NCI-H460 (cell line): Measurements from ENCODE around the gene RBSN. TPM values are rescaled to one million over a fixed set of nuclear protein-coding genes. Genes with fewer than 3 reads are reported as not detected.

Experiments
- DNase-seq: peaks from one replicate; pipeline ENCODE4 v3.0.0-alpha.2; 2016; ENCODE audit warnings: low read depth; ENCODE audit errors: extremely low read depth
- total RNA-seq: library from RNA; depleted of rRNA; stranded (reverse); fragments of >200 nt; shearing (Covaris generic); gene quantifications from 2 replicates; pipeline ENCODE4 v1.2.3, GENCODE V29; 2014

RBSN gene
- total RNA-seq, 1 experiment from 2014 or later: 20.7 TPM

DNA sequence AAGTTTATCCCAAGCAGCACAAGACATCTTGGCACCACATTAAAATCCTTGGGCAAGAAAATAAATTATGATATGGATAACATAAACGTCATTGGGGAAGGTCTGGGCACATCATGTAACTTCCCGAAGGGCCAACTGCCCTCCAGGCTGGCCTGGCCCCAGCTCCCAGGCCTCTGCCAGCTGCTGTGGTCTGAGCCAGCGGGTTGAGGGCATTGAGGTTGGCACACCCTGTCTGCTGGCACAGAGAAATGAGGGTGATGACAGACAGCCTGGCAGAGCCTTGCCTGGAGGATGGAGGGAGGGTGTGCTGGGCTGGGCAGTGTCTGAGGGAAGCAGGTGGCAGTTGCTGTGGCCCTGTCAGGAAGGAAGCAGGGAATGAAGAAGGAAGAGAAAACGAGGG lies 3.3 kb upstream of the RBSN start:
- DNase-seq: peak; percentile 63

DNA sequence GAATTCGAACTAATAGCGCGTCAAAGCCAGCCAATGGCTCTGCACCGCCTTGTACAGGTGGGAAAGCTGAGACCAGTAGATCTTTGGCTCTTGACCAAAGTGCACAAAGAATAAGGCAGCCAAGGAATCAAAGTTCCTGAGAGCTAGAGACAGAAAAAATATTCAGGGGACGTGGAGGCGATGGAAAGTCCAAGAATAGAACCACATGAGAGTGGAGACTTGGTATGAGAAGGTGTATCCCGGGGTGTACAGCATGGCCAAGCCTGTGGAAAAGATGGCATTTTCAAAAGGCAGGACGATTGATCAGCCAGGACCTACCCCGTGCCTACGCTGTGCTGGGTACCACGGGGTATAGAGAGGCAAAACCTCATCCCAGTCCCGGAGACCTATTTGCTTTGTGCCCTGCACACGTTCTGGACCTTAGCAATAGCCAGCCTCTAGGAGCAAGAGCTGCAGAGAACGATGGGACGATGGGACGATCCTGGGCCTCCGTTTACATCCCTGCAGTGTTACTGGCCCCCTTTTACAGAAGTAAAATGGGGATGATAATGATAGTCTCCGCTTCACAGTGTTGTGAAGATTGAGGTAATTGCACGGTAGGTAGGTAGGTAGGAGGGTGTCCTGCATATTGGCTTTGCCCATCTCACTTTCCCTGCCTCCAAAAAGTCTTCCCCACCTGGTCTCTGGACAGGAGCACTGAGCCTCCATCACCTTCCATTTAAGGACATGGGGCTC lies 583 bp upstream of the RBSN start:
- DNase-seq: no peak

DNA sequence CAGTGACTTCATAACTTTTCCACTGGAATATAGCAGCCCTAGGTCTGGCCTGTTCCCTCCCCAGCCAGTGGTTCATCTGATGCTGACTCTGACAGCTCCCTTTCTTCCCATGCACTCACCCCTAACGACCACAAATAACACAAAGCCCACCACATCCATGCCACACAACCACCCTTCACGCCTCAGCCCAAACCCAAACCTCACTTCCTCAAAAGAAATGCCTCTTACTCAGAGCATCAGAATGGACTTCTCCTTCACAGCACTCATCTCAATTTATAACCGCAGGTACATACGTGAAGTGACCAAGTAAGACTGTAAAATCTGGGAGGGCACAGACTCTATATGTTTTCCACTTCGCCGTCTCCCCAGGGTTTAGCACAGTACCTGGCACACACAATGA lies 1.1 kb downstream of the RBSN start:
- no peak for DNase-seq

DNA sequence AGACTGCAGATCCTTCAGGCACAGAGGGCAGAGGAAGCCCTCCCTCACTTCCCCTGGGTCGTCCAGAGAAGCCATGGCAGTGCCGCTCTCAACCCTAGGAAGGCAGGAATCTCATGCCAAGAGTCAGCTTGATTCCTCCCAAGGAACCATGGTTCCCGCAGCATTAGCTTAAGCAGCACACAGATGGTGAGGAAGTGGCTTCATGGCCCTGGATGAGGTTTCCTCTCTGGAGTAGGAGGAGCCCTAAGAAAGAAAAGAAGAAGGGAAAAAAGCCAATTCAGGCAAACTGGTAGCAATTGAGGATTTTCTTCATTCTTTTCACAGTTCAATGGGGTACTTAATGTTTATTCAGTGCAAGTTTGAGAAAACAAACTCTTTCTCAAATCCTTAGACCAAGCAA lies 2.9 kb downstream of the RBSN start:
- DNase-seq: no peak

DNA sequence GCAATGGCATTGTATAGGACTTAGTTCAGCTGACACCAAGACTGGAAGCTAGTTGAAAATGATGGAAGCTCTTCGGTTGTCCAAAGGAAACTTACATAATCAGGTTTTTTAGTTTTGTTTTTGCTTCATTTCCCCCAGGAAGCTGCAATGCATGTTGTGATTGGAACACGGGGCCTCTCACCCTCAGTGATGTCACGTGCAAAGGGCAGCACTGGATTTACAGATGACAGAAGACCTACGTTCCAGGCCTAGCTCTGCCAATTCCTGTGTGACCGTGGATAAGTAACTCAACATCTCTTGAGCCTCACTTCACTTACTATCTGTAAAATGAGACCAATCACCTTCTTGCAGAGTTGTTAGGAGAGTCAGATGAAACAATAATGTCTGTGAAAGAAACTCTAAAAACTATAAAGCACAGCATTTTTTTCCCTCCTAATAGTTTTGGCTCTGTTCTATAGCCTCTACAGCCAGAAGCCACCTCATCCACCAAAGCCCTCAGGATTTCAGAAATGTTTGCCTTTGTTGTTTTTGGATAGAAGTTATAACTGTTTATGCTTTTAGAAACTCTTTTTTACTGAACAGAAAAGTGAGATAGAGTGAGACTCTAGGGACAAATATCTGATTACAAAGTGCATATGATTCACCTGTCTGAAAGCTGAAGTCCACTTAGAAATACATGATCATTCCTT lies 4.6 kb downstream of the RBSN start:
- no peak for DNase-seq

DNA sequence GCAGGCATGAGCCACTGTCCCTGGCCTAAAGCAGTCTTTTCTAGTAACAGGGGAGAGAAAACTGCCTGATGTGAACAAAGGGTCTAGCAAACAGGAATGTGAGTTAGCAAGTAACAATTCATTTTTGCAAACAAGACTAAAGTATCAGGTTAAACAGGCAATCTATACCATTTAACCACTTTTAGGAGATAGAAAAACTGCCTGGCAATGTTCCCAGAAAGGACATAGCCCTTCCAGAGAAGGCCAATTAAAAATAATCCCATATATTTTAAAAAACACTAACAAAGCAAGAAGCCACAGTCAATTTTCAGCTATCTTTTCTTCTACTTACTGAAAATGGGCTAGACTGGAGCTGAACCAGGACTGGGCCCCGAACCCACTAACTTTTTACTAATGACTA lies 6.3 kb downstream of the RBSN start:
- DNase-seq: no peak

DNA sequence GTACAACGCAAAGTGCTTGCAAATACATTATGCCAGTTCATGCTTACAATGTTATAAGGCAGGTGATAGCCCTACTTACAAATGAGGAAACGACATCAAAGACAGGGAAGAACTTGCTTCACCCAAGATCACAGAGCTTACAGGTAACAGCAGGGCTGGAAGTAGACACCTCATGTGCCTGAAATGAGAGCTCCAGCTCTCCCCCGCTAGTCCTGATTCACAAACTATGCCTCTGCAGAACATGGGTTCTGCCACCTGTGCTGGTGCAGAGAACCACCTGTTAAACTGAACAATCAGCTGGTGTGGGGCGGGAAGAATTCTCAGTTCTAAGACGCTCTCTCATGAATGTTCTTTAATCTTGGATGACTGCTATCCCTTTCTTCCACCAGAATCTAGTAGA lies 7.4 kb downstream of the RBSN start:
- DNase-seq: no peak

DNA sequence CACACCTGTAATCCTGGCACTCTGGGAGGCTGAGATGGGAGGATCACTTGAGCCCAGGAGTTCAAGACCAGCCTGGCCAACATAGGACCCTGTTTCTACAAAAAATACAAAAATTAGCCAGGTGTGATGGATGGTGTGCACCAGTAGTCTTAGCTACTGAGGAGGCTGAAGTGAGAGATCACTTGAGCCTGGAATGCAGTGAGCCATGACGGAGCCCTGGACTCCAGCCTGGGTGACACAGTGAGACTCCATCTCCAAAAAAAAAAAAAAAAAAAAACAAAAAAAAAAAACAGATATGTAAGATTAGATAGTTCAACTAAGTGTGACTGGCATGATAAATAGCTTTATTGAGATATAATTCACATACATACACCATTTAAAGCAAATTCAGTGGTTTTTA lies 9.7 kb downstream of the RBSN start:
- DNase-seq: no peak

DNA sequence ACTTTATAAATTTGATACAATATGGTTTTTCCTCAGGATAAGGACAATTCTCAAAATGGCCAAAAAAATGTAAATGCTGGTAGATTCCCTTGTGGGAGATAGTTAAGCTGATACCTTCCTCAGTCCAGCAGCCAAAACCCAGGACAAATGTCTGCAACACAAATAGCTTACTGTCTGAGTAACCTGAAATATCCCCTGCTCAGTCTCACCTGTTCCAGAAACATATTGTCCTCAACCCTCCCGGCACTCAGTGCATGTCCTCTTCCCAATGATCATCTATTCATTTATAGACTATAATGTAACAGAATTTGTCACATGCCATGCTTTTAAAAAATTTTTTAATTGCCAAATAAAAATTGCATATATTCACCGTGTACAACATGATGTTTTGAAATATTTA lies 12.2 kb downstream of the RBSN start:
- DNase-seq: no peak

DNA sequence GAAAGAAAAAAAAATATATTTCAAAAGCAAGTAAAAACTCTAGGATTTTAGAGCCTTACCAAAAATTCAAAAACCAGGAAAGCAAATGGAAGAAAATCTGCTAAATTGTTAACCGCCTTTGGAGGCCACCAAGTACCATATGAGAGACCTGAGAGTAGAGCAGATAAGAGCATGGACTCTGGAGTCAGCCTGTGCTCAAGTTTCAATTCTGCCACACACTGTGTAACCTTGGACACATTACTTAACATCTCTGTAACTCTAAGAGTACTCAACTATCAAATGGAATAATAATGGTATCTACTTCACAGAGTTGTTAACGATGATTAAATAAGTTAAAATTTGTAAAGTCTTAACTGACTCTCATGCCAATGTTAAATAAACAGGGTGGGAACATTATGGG lies 12.7 kb downstream of the RBSN start:
- no peak for DNase-seq

DNA sequence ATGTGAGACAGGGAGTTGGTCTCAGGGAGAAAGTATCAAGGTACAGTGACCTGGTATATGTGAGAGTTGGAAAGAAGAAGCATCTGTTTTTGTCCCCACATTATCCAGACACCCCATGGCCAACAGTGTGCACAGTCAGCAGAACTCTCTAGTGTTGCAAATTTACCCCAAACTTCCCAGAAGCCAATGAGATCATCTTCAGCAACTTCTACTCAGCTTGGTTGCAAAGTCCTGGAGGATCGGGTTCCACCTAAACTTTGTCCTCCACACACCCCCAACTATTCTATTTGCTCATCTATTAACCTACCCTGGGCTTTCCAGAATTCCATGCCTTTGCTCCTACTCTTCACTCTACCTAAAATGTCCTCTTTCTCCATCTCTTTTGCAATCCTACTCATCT lies 15.7 kb downstream of the RBSN start:
- DNase-seq: no peak

DNA sequence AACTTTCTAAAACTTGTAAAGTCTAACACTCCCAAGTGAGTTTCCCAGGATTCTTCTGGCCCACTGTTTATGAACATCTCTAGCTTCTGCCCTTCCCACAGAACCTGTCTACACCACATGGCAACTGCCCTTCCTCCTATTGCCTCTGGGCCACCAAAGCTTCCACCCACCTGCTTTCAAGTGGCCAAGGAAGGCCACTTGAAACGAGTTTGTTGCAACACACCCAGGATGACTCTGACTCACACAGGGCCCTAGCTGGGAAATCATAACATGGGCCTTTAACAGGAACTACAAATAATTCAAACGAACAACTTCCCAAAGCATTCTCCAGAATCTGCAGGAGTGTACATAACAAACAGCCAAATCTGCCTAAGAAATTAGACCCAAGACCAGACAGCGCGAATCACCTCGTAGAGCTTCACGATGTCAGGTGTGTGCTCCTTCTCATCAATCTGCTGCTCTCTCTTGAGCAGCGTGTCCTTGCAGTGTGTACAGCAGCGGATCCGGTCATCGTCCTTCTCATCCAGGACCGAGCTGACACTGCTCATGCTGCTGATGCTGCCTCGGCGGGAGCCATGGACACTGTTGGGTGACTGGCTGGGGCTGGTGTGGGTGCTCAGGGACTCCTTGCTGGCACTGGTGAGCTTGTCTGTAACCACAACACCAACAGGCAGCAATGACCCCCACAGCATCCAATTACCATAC lies 16.8 kb downstream of the RBSN start:
- DNase-seq: no peak

DNA sequence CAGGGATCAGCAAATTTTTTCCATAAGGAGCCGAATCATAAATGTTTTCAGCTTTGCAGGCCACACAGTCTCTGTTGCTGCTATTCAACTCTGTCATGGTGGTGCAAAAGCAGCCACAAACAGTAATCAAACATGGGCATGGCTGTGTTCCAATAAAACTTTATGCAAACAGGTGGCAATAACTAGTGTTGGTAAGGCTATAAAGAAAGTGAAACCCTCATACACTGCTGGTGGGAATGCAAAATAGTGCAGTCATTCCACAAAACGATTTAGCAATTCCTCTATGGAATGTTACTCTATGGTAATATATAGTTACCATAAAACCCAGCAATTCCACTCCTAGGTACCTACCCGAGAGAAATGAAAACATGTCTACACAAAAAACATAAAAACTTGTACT lies 19.9 kb downstream of the RBSN start:
- DNase-seq: no peak

DNA sequence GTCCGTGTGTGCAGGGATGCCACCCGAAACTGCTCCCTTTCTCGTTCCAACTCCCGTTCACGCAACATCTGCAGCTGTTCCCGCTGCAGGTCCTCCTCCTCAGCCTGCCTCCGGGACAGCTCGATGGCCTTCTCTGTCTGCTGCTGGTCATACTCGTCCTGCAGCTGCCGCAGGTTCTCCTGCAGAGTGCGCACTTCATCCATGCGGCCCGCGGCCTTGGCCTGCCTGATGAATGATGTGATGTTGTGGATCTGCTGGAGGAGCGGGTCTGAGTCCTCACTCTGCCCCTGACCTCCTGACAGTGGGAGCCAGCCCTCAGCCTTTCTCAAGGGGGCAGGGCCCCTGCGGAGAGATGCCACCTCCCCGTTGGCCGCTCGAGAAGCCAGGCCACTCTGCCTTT lies 24.4 kb downstream of the RBSN start:
- DNase-seq: no peak

DNA sequence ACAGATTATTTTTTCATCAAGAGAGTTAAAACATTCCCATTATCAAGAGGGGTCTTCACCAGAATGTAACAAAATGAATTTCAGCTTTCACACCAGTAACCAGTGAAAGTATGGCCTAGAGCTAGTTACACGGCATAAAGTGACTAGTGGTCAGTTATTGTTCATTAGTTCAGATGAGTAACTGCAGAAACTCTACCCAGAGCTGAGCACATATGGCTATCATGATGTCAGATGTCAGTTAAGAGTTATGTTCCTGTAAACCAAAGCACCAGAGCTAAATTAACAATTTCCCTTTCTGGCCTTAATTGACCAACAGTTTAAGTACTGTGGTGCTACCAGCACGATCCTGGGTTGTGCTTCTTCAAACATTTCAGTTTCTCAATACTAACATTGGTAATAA lies 27.2 kb downstream of the RBSN start:
- no peak for DNase-seq

DNA sequence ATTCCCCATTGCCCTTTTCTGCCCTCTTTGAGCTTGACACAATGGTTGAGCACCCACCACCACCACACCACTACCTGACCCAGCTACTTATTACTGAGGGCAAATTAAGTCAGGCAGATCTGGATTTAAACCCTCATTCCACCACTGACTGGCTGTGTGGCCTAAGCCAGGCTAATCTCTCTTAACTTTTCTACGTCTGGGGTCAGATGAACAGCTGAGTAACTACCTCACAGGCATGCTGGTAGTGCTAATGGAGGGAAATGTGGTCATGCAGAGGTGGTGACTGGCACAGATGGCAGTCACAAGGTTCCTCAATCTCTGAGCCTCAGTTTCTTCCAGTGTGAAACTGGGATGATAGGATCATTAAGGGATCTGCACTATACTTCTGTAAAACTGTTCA lies 29.5 kb downstream of the RBSN start:
- DNase-seq: no peak

DNA sequence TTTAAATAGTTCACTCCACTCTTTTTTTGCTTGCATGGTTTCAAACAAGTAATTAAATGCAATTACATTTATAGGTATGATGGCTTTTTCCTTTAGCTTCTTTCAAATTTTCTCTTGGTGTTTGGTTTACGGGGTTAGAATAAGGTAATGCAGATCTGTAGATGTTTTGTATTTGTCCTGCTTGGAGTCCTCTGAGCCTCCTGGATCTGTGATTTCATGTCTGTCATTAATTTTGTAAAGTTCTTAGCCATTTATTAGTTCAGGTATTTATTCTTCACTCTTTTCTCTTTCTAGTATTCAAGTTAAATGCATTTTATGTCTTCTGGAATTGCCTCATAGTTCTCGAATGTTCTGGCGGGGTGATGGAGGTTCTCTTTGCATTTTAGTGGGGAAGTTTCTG lies 32.5 kb downstream of the RBSN start:
- DNase-seq: no peak

DNA sequence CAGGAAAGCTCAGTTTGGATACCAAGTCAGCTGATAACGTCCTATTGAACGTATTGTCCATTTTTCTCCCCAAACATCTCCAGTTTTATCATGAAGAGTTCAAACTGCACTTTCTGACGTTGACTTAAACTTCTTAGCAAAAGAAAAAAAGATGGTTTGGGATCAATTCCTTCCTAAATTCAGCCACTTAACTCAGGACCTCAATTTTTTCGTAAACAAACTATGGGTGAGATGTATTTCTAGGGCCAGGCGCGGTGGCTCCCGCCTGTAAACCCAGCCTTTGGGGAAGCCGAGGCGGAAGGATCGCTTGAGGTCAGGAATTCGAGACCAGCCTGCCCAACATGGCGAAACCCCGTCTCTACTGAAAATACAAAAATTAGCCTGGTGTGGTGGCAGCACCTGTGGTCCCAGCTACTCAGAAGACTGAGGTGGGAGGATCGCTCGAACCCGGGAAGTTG lies 33.4 kb downstream of the RBSN start:
- no peak for DNase-seq

DNA sequence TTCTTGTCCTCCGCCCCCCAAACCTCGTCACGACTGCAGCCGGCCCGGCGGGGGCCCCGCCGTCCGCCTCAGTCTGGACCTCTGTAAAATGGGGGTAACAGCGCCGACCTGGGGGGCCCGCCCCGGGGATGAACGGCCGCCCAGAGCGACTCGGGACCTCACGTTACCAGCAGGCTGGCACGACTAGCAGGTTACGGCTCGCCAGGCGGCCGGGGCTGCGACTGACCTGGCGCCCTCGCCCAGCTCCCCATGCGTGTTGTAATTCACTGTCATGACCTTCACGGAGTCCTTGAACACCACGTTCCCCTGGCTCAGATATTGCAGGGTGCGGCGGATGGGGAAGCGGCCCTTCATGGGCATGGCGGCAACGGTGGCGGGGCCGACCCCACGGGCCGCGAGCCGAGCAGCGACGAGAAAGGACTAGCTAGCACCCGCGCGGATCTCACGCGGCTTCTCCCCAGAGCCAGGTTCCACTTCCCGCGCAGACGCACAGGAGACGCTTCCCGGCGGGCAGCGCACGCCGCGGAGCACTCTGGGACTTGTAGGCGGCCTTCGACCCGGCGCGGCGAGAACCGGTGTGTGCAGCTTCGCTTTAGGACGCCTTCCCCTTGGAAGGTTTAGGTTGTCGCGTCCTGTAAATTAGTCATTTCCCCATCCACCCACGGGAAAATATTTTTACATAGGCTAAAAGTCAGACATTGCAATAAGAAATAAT lies 34.0 kb downstream of the RBSN start, which contains the start of gene MRPS25:
TSS of gene MRPS25 (minus strand) at position 481 of the 715 bp plus-strand sequence. CDS start at position 360, 121 bp downstream.
- DNase-seq: peak; percentile 81

DNA sequence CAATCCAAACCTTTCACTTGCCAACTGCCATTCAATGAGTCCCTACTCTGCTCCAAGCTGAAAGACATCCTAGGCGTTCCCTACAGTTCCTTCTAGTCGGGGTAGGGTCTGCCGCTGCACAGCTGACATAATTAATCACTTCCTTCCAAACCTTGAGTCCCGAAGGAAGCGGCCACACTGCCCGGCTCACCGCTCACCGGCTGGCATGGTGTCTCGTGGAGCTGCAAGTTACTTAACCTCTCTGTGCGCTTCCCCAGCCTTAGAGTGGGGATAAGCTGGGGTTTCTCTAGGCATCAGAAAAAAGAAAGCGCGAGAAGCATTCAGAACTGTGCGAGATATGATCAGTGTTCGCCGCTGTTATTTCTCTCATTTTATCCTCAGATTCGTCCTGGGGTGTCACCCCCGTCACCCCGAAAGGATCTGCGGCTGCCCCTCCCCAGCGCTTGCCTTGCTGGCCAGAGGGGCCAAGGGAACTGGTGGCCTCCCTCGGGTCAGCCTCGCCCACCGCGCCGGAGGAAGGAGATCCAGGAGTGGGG lies 34.6 kb downstream of the RBSN start:
- no peak for DNase-seq
